Liver (tissue), 9 donors: ENCODE measurements around the gene IL10RB. TPM values are rescaled to one million over a fixed set of nuclear protein-coding genes. Genes with fewer than 3 reads are reported as not detected.

Experiments used
- DNase-seq: peaks from one replicate; pipeline ENCODE4 v3.0.0-alpha.2; 2017; ENCODE audit warnings: low spot score
- H3K27ac ChIP-seq, 2 donors: one replicate each; pipeline ENCODE4 v1.7.0; 2013; ENCODE audit warnings: inconsistent platforms in 2 of 2, low read length in 2 of 2, control low read depth in 1 of 2, low read depth in 1 of 2, mild to moderate bottlenecking in 1 of 2
- H3K27me3 ChIP-seq, 4 donors: one replicate each; pipeline versions ENCODE4 v1.6.1 to v1.7.0; 2013; ENCODE audit warnings: low read length in 3 of 4, inconsistent platforms in 1 of 4, mild to moderate bottlenecking in 1 of 4, moderate library complexity in 1 of 4; ENCODE audit not compliant: control insufficient read depth in 4 of 4, insufficient read depth in 4 of 4
- H3K36me3 ChIP-seq, 4 donors: one replicate each; pipeline versions ENCODE4 v1.6.1 to v1.7.0; 2013; ENCODE audit warnings: low read length in 3 of 4, mild to moderate bottlenecking in 3 of 4, low read depth in 1 of 4, moderate library complexity in 1 of 4; ENCODE audit not compliant: control insufficient read depth in 4 of 4, insufficient read depth in 3 of 4
- H3K4me1 ChIP-seq, 4 donors: one replicate each; pipeline versions ENCODE4 v1.6.1 to v1.7.0; 2013; ENCODE audit warnings: low read length in 3 of 4, mild to moderate bottlenecking in 3 of 4, moderate library complexity in 1 of 4; ENCODE audit not compliant: control insufficient read depth in 4 of 4, insufficient read depth in 4 of 4
- H3K4me3 ChIP-seq, 3 donors: one replicate each; pipeline versions ENCODE4 v1.6.1 to v1.7.0; 2013; ENCODE audit warnings: low read length in 3 of 3, control low read depth in 1 of 3, low read depth in 1 of 3, mild to moderate bottlenecking in 1 of 3
- H3K9ac ChIP-seq, 2 donors: one replicate each; pipeline ENCODE4 v1.7.0; 2013; ENCODE audit warnings: low read length in 2 of 2, mild to moderate bottlenecking in 2 of 2, moderate library complexity in 2 of 2, control low read depth in 1 of 2, low read depth in 1 of 2
- H3K9me3 ChIP-seq, 4 donors: one replicate each; pipeline versions ENCODE4 v1.6.1 to v1.7.0; 2013; ENCODE audit warnings: low read length in 3 of 4; ENCODE audit not compliant: control insufficient read depth in 4 of 4
- ATF3 ChIP-seq: IDR thresholded peaks from 2 replicates; pipeline ENCODE4 v1.6.1; 2016; ENCODE audit warnings: antibody characterized with exemption
- CTCF ChIP-seq: fragments of 150-350 bp; IDR thresholded peaks from 2 replicates; pipeline ENCODE4 v1.5.1; 2017; ENCODE audit warnings: improper control_type of control experiment, low read depth, low read length; ENCODE audit not compliant: missing input control
- EGR1 ChIP-seq, 2 donors: IDR thresholded peaks; 2 replicates each; pipeline ENCODE4 v1.6.1; 2016 to 2018; ENCODE audit warnings: antibody characterized with exemption in 2 of 2, low read depth in 2 of 2
- FOXA1 ChIP-seq: IDR thresholded peaks from 2 replicates; pipeline ENCODE4 v1.6.1; 2016; ENCODE audit warnings: antibody characterized with exemption
- FOXA2 ChIP-seq: IDR thresholded peaks from 2 replicates; pipeline ENCODE4 v1.6.1; 2016; ENCODE audit warnings: antibody characterized with exemption
- GABPA ChIP-seq, 2 donors: IDR thresholded peaks in 1 of 2; conservative IDR thresholded peaks in 1 of 2; 2 replicates each; pipeline ENCODE4 v1.6.1; 2016; ENCODE audit warnings: antibody characterized with exemption in 2 of 2, mild to moderate bottlenecking in 1 of 2, moderate library complexity in 1 of 2
- HNF4A ChIP-seq, 2 donors: conservative IDR thresholded peaks; 2 replicates each; pipeline ENCODE4 v1.6.1; 2016; ENCODE audit warnings: antibody characterized with exemption in 2 of 2, mild to moderate bottlenecking in 2 of 2
- HNF4G ChIP-seq: IDR thresholded peaks from 2 replicates; pipeline ENCODE4 v1.6.1; 2016; ENCODE audit warnings: antibody characterized with exemption
- JUND ChIP-seq, 2 donors: IDR thresholded peaks; 2 replicates each; pipeline ENCODE4 v1.6.1; 2016; ENCODE audit warnings: antibody characterized with exemption in 2 of 2
- MAX ChIP-seq: IDR thresholded peaks from 2 replicates; pipeline ENCODE4 v1.6.1; 2016; ENCODE audit warnings: antibody characterized with exemption
- NR2F2 ChIP-seq: IDR thresholded peaks from 2 replicates; pipeline ENCODE4 v1.6.1; 2016; ENCODE audit warnings: antibody characterized with exemption
- RAD21 ChIP-seq, 2 donors: IDR thresholded peaks; 2 replicates each; pipeline ENCODE4 v1.6.1; 2016; ENCODE audit warnings: antibody characterized with exemption in 2 of 2, mild to moderate bottlenecking in 2 of 2
- REST ChIP-seq: IDR thresholded peaks from 2 replicates; pipeline ENCODE4 v1.6.1; 2016; ENCODE audit warnings: antibody characterized with exemption, mild to moderate bottlenecking
- RXRA ChIP-seq, 2 donors: IDR thresholded peaks; 2 replicates each; pipeline ENCODE4 v1.6.1; 2017 to 2018; ENCODE audit warnings: antibody characterized with exemption in 2 of 2, mild to moderate bottlenecking in 1 of 2
- SP1 ChIP-seq: IDR thresholded peaks from 2 replicates; pipeline ENCODE4 v1.6.1; 2018; ENCODE audit warnings: antibody characterized with exemption, mild to moderate bottlenecking
- TAF1 ChIP-seq: conservative IDR thresholded peaks from 2 replicates; pipeline ENCODE4 v1.6.1; 2016; ENCODE audit warnings: antibody characterized with exemption, mild to moderate bottlenecking
- YY1 ChIP-seq: IDR thresholded peaks from 2 replicates; pipeline ENCODE4 v1.6.1; 2016; ENCODE audit warnings: antibody characterized with exemption, mild to moderate bottlenecking
- ZBTB33 ChIP-seq: IDR thresholded peaks from 2 replicates; pipeline ENCODE4 v1.6.1; 2016; ENCODE audit warnings: antibody characterized with exemption
- WGBS: extraction: QIAGEN DNeasy Blood & Tissue Kit; methylation state at CpG from one replicate; pipeline ENCODE4 v1.1.7; 2013; 5-methylcytosine and 5-hydroxymethylcytosine counted together
- polyA plus RNA-seq, 2 donors: library from polyadenylated mRNA; stranded (reverse) in 1 of 2; unstranded in 1 of 2; fragments of 200-250 nt in 1 of 2; fragments of >200 nt in 1 of 2; fragmentation: Nextera tagmentation in 1 of 2; extraction: Ambion mirVana in 1 of 2; gene quantifications; one replicate each; pipeline versions ENCODE4 v1.2.1 to v1.2.3, GENCODE V29; 2013 to 2015
- total RNA-seq, 2 donors: library from RNA; depleted of rRNA; stranded (reverse); fragments of >200 nt; gene quantifications; one replicate each; pipeline ENCODE4 v1.2.3, GENCODE V29; 2014
- donor health status: healthy.
- donor health status: healthy.
- donor health status: healthy.
- donor health status: healthy.
- donor health status: healthy.

Gene IL10RB
- total and polyA plus RNA-seq, 4 donors, result 16.1 to 22.1 (median 18.8) TPM

- H3K36me3 ChIP-seq, result peaks cover 5 to 78% (median 62%) of the 10 kb centered on the region in 4 donors
- no peak overlapping the region for H3K9ac ChIP-seq
- peaks cover 0 to 5% (median 2%) of the 10 kb centered on the region in 4 donors for H3K4me1 ChIP-seq
- DNase-seq, result no peak
- no peaks in the 10 kb centered on the region for H3K9me3 ChIP-seq
- WGBS, result 95% methylated on average over 5 of the region's 5 CpGs
- no peak overlapping the region for H3K27ac ChIP-seq
- no peak overlapping the region for H3K4me3 ChIP-seq
- no peaks in the 10 kb centered on the region for H3K27me3 ChIP-seq
- TF ChIP-seq HNF4A (conservative IDR thresholded peaks at IDR 0.05) (no peak), YY1 (no peak), EGR1 (IDR thresholded peaks at IDR 0.05; ENCODE audit: low read depth in 2 of 2) (no peak), RAD21 (IDR thresholded peaks at IDR 0.05) (no peak), ZBTB33 (no peak), MAX (no peak), SP1 (no peak), CTCF (no peak), REST (no peak), ATF3 (no peak), JUND (IDR thresholded peaks at IDR 0.05) (no peak), FOXA1 (no peak), GABPA (IDR thresholded peaks at IDR 0.05 in 1 of 2, conservative IDR thresholded peaks at IDR 0.05 in 1 of 2) (no peak), TAF1 (no peak), RXRA (IDR thresholded peaks at IDR 0.05) (no peak), FOXA2 (no peak), NR2F2 (no peak), HNF4G (no peak)
Observed at GRCh38 chr21:33254766-33255165, 11.4 kb upstream of the IL10RB start.
